HG03432 (cell line): ENCODE results near the gene COL9A3.

Experiments used
- ATAC-seq: cut with Tn5 transposase; IDR thresholded peaks from one replicate; pipeline ENCODE4 v1.9.1; 2021; ENCODE audit warnings: mild to moderate bottlenecking, moderate library complexity; ENCODE audit not compliant: unreplicated experiment

The COL9A3 gene

GRCh38 chr20:62890444-62890843, 73.6 kb downstream of the COL9A3 start:
- ATAC-seq = no peak
